A549 (cell line): ENCODE results near the gene LRRC8C. TPM values are rescaled to one million over a fixed set of nuclear protein-coding genes. Genes with fewer than 3 reads are reported as not detected.

Experiments
- ATAC-seq, 2 experiments: fragments of 200-7000 bp in 1 of 2; fragments of >200 bp in 1 of 2; cut with Nextera tagmentation in 1 of 2; cut with Tn5 transposase in 1 of 2; 3 replicates each; pipeline versions ENCODE4 v1.8.0 to v1.9.1; 2018 to 2020; ENCODE audit warnings: mild to moderate bottlenecking in 1 of 2, moderate library complexity in 1 of 2
- CTCF ChIA-PET: fragments of 300-600 bp; sonication (Branson Sonifier 250); formaldehyde crosslinking; extraction: SDS; loops from one replicate; lab custom pipeline; 2021; ENCODE audit warnings: antibody characterized with exemption, inconsistent platforms; lab: Yijun Ruan, JAX
- POLR2A ChIA-PET: fragments of 350-600 bp; formaldehyde crosslinking; extraction: SDS; loops from one replicate; lab custom pipeline; 2021; ENCODE audit warnings: antibody characterized with exemption, inconsistent platforms; lab: Yijun Ruan, JAX
- DNase-seq, 2 experiments: peaks; one replicate each; pipeline versions ENCODE4 v3.0.0 to v3.0.0-alpha.2; 2011 to 2016; ENCODE audit warnings: low read depth in 1 of 2, low spot score in 1 of 2
- FAIRE-seq: peaks from 2 replicates; lab custom pipeline; 2011; peaks lifted over from hg19 to GRCh38; lab: Jason Lieb, UNC
- H3K27ac ChIP-seq, 2 experiments: fragments of >200 bp; sonication (Bioruptor Twin); formaldehyde crosslinking; 3 replicates each; pipeline ENCODE4 v1.5.1; 2016 to 2017
- H3K4me1 ChIP-seq: fragments of >200 bp; sonication (Bioruptor Twin); formaldehyde crosslinking; 3 replicates; pipeline ENCODE4 v1.6.1; 2016
- H3K4me2 ChIP-seq: fragments of >200 bp; sonication (Bioruptor Twin); formaldehyde crosslinking; 3 replicates; pipeline ENCODE4 v1.6.1; 2016
- H3K4me3 ChIP-seq: fragments of >200 bp; sonication (Bioruptor Twin); formaldehyde crosslinking; 3 replicates; pipeline ENCODE4 v1.5.1; 2016
- H3K9me3 ChIP-seq: fragments of >200 bp; sonication (Bioruptor Twin); formaldehyde crosslinking; 3 replicates; pipeline ENCODE4 v1.6.1; 2016
- BHLHE40 ChIP-seq: IDR thresholded peaks from 2 replicates; pipeline ENCODE4 v1.6.1; 2012; ENCODE audit warnings: low read depth, low read length, inconsistent platforms
- CBX8 ChIP-seq: fragments of 200-600 bp; sonication (generic); IDR thresholded peaks from 2 replicates; pipeline ENCODE4 v1.6.1; 2016
- ELK1 ChIP-seq: fragments of 150-350 bp; IDR thresholded peaks from 2 replicates; pipeline ENCODE4 v1.6.1; 2014; ENCODE audit warnings: low read depth, mild to moderate bottlenecking, low read length
- EP300 ChIP-seq, 2 experiments: fragments of >200 bp; sonication (Bioruptor Twin); formaldehyde crosslinking; IDR thresholded peaks; 2 replicates in 1 of 2; 3 replicates in 1 of 2; pipeline ENCODE4 v1.6.1; 2016 to 2017
- FOXS1 ChIP-seq: fragments of 250-450 bp; sonication (Bioruptor Pico); IDR thresholded peaks from 2 replicates; pipeline ENCODE4 v1.5.0; 2020; ENCODE audit warnings: mild to moderate bottlenecking, moderate library complexity
- GATA3 ChIP-seq: IDR thresholded peaks from 2 replicates; pipeline ENCODE4 v1.6.1; 2012; ENCODE audit warnings: borderline replicate concordance
- HEYL ChIP-seq: fragments of 250-450 bp; sonication (Bioruptor Pico); IDR thresholded peaks from 2 replicates; pipeline ENCODE4 v1.8.0; 2021; ENCODE audit warnings: mild to moderate bottlenecking, moderate library complexity
- HOXA7 ChIP-seq: fragments of 250-450 bp; sonication (Bioruptor Pico); IDR thresholded peaks from 2 replicates; pipeline ENCODE4 v1.5.0; 2020; ENCODE audit warnings: mild to moderate bottlenecking, moderate library complexity
- HOXB13 ChIP-seq: fragments of 250-450 bp; sonication (Bioruptor Pico); IDR thresholded peaks from 2 replicates; pipeline ENCODE4 v1.5.0; 2020; ENCODE audit warnings: low read depth, mild to moderate bottlenecking, moderate library complexity
- JUNB ChIP-seq: fragments of >200 bp; sonication (Bioruptor Twin); formaldehyde crosslinking; IDR thresholded peaks from 2 replicates; pipeline ENCODE4 v1.6.1; 2016
- KDM1A ChIP-seq: fragments of 200-600 bp; sonication (generic); IDR thresholded peaks from 2 replicates; pipeline ENCODE4 v1.6.1; 2016; ENCODE audit warnings: low read depth, mild to moderate bottlenecking
- MAX ChIP-seq: IDR thresholded peaks from 2 replicates; pipeline ENCODE4 v1.6.1; 2012
- MAZ ChIP-seq: fragments of 150-350 bp; IDR thresholded peaks from 2 replicates; pipeline ENCODE4 v1.6.1; 2014; ENCODE audit warnings: antibody characterized with exemption, low read depth, low read length, borderline replicate concordance
- MYC ChIP-seq: IDR thresholded peaks from 2 replicates; pipeline ENCODE4 v1.6.1; 2012; ENCODE audit warnings: mild to moderate bottlenecking, inconsistent platforms, low read length, improper control_type of control experiment, borderline replicate concordance
- NPAS2 ChIP-seq: fragments of 250-450 bp; sonication (Bioruptor Pico); IDR thresholded peaks from 2 replicates; pipeline ENCODE4 v1.8.0; 2022; ENCODE audit warnings: mild to moderate bottlenecking, moderate library complexity, borderline replicate concordance
- POLR2A ChIP-seq: IDR thresholded peaks from 2 replicates; pipeline ENCODE4 v1.6.1; 2012; ENCODE audit warnings: mild to moderate bottlenecking, low read length
- POLR2AphosphoS2 ChIP-seq: conservative IDR thresholded peaks from 2 replicates; pipeline ENCODE4 v1.6.1; 2012; ENCODE audit warnings: low read length, improper control_type of control experiment, inconsistent platforms
- RARB ChIP-seq: fragments of 250-450 bp; sonication (Bioruptor Pico); IDR thresholded peaks from 2 replicates; pipeline ENCODE4 v1.8.0; 2021; ENCODE audit warnings: mild to moderate bottlenecking, moderate library complexity
- RFX5 ChIP-seq: fragments of 450-650 bp; IDR thresholded peaks from 2 replicates; pipeline ENCODE4 v1.7.1; 2014; ENCODE audit warnings: antibody characterized with exemption, mild to moderate bottlenecking, moderate library complexity
- RNF2 ChIP-seq: fragments of 200-600 bp; sonication (generic); IDR thresholded peaks from 2 replicates; pipeline ENCODE4 v1.6.1; 2016; ENCODE audit warnings: low read depth, mild to moderate bottlenecking, antibody characterized with exemption, moderate library complexity, borderline replicate concordance
- TFCP2L1 ChIP-seq: fragments of 250-450 bp; sonication (Bioruptor Pico); IDR thresholded peaks from 2 replicates; pipeline ENCODE4 v1.5.0; 2021; ENCODE audit warnings: mild to moderate bottlenecking
- TP53 ChIP-seq: fragments of 250-450 bp; sonication (Bioruptor Pico); IDR thresholded peaks from 2 replicates; pipeline ENCODE4 v1.5.0; 2021; ENCODE audit warnings: mild to moderate bottlenecking, moderate library complexity
- ZSCAN20 ChIP-seq: fragments of 250-450 bp; sonication (Bioruptor Pico); IDR thresholded peaks from 2 replicates; pipeline ENCODE4 v1.8.0; 2022; ENCODE audit warnings: mild to moderate bottlenecking, moderate library complexity
- WGBS: methylation state at CpG from one replicate; pipeline ENCODE4 v1.1.6; 2017; ENCODE audit errors: missing lambda C conversion rate; 5-methylcytosine and 5-hydroxymethylcytosine counted together
- polyA plus RNA-seq, 4 experiments: library from polyadenylated mRNA; depleted of rRNA in 3 of 4; stranded (reverse); fragments of >200 nt; fragmentation: RNase III in 1 of 4; extraction: RNeasy Plus Mini Kit Qiagen cat#74134 plus additional on column Dnase treatment in 1 of 4; gene quantifications; 2 replicates in 3 of 4; 3 replicates in 1 of 4; pipeline ENCODE4 v1.2.3, GENCODE V29; 2011 to 2017
- TF ChIP-seq, protein P1 (sequence below): fragments of >200 bp; sonication (Bioruptor Twin); formaldehyde crosslinking; IDR thresholded peaks from 3 replicates; pipeline ENCODE4 v1.5.1; 2016
- TF ChIP-seq, protein P2 (sequence below): IDR thresholded peaks from 2 replicates; pipeline ENCODE4 v1.6.1; 2012

Gene LRRC8C
- polyA plus RNA-seq, 2 of the 4 experiments (the other 2 are of a cell fraction): 6.3 to 15.9 TPM

GRCh38 chr1:89721351-89721750 lies 88.4 kb downstream of the LRRC8C start:
- FAIRE-seq (no peak), DNase-seq (no peak), ATAC-seq (no peak)
- Histone ChIP-seq H3K9me3 (no peaks in the 10 kb centered on the region), H3K4me3 (no peak overlapping the region), H3K4me2 (no peak overlapping the region), H3K4me1 (peaks cover 12% of the 10 kb centered on the region; the same call in 1 of the 3 replicates), H3K27ac (no peak overlapping the region)
- ChIA-PET CTCF (interaction anchor here (0.7 to 1.2 kb wide), 4 partner anchors 10 to 42 kb away, joined by 3 to 4 read pairs (median 3); no protein-coding TSS in a partner anchor), POLR2A (no interaction called here)
- TF ChIP-seq RFX5: no peak
- TF ChIP-seq RARB (CRISPR knock-in tag): no peak
- WGBS: 69% methylated on average over 3 of the region's 3 CpGs

- H3K4me1 ChIP-seq: peaks cover 12% of the 10 kb centered on the region; the same call in 1 of the 3 replicates
- no peak for FAIRE-seq
- ChIA-PET CTCF (no interaction called here), POLR2A (no interaction called here)
- no peak for DNase-seq
- no peak overlapping the region for H3K4me3 ChIP-seq
- TF ChIP-seq ZSCAN20 (no peak), KDM1A (no peak), MAZ (no peak), HOXB13 (CRISPR knock-in tag) (no peak), CBX8 (no peak), TP53 (CRISPR knock-in tag) (no peak), BHLHE40 (no peak), MAX (no peak), POLR2AphosphoS2 (no peak), HOXA7 (CRISPR knock-in tag) (no peak), FOXS1 (CRISPR knock-in tag) (no peak)
- TF ChIP-seq, protein P1, sequence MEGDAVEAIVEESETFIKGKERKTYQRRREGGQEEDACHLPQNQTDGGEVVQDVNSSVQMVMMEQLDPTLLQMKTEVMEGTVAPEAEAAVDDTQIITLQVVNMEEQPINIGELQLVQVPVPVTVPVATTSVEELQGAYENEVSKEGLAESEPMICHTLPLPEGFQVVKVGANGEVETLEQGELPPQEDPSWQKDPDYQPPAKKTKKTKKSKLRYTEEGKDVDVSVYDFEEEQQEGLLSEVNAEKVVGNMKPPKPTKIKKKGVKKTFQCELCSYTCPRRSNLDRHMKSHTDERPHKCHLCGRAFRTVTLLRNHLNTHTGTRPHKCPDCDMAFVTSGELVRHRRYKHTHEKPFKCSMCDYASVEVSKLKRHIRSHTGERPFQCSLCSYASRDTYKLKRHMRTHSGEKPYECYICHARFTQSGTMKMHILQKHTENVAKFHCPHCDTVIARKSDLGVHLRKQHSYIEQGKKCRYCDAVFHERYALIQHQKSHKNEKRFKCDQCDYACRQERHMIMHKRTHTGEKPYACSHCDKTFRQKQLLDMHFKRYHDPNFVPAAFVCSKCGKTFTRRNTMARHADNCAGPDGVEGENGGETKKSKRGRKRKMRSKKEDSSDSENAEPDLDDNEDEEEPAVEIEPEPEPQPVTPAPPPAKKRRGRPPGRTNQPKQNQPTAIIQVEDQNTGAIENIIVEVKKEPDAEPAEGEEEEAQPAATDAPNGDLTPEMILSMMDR: no peak
- no peak overlapping the region for H3K4me2 ChIP-seq
- H3K9me3 ChIP-seq: no peaks in the 10 kb centered on the region
- no peak overlapping the region for H3K27ac ChIP-seq
- no peak for ATAC-seq
- WGBS: 93% methylated on average over 2 of the region's 2 CpGs
Observed at GRCh38 chr1:89723144-89723543, 90.2 kb downstream of the LRRC8C start.

GRCh38 chr1:89723863-89724262 lies 90.9 kb downstream of the LRRC8C start:
- Histone ChIP-seq H3K4me1 (peaks cover 12% of the 10 kb centered on the region; the same call in 1 of the 3 replicates), H3K9me3 (no peaks in the 10 kb centered on the region), H3K27ac (no peak overlapping the region), H3K4me2 (no peak overlapping the region), H3K4me3 (no peak overlapping the region)
- 86% methylated on average over 6 of the region's 6 CpGs for WGBS
- no peak for FAIRE-seq
- ATAC-seq: no peak
- CTCF ChIA-PET: no interaction called here
- no peak for DNase-seq
- TF ChIP-seq TP53 (CRISPR knock-in tag) (no peak), HEYL (CRISPR knock-in tag) (no peak), JUNB (no peak), MAX (no peak), KDM1A (no peak), NPAS2 (no peak), BHLHE40 (no peak), RFX5 (no peak), TFCP2L1 (CRISPR knock-in tag) (no peak), GATA3 (no peak), HOXA7 (CRISPR knock-in tag) (no peak), FOXS1 (CRISPR knock-in tag) (no peak), ZSCAN20 (no peak), MYC (no peak), RNF2 (no peak), POLR2A (no peak), EP300 (IDR thresholded peaks at IDR 0.05) (no peak), ELK1 (no peak)
- TF ChIP-seq, protein P2, sequence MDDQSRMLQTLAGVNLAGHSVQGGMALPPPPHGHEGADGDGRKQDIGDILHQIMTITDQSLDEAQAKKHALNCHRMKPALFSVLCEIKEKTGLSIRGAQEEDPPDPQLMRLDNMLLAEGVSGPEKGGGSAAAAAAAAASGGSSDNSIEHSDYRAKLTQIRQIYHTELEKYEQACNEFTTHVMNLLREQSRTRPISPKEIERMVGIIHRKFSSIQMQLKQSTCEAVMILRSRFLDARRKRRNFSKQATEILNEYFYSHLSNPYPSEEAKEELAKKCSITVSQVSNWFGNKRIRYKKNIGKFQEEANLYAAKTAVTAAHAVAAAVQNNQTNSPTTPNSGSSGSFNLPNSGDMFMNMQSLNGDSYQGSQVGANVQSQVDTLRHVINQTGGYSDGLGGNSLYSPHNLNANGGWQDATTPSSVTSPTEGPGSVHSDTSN: no peak
- POLR2A ChIA-PET: no interaction called here
